Measurements from ENCODE around the gene FAM149A. TPM values are rescaled to one million over a fixed set of nuclear protein-coding genes. Genes with fewer than 3 reads are reported as not detected.

FAM149A gene
- polyA plus RNA-seq, 1 donor (not counting 4 experiments of a cell fraction or from before 2014, with no cell fraction given): 0.41 TPM

DNA sequence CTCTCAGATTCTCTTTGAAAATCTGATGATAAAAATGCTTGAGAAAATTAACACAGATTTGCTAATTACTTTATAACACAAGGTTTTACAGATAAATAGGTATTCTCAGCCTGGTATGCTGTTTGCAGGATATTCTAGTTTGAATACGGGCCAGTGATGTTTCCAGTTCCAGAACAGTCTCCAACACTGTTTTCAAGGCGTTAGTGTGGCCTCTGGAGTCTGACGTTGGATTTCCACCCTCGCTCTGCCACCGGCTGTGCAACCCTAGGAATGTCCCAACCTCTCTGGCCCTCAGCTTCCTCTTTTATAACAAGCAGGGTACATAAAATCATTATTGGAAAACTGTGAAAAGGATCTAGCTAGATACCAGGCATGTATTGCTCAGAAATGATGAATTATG, 63.1 kb downstream of the FAM149A start:
- H3K4me1 ChIP-seq (ENCODE audit: control insufficient read depth, extremely low read depth, insufficient read depth, low read length): no peaks in the 10 kb centered on the region
- no peak overlapping the region for H3K27ac ChIP-seq (ENCODE audit: control insufficient read depth, insufficient read depth, low read length)
- no peaks in the 10 kb centered on the region for H3K9me3 ChIP-seq (ENCODE audit: control insufficient read depth, low read depth, low read length)
- H2AFZ ChIP-seq (ENCODE audit: control insufficient read depth, low read length): no peak overlapping the region
- DNase-seq (ENCODE audit: low read depth, low spot score) (no peak), FAIRE-seq (no peak)
- H3K36me3 ChIP-seq (ENCODE audit: control insufficient read depth in 2 of 2, extremely low read depth in 1 of 2, insufficient read depth in 2 of 2, low read length in 2 of 2): no peaks in the 10 kb centered on the region
- H4K20me1 ChIP-seq (ENCODE audit: control insufficient read depth, extremely low read depth, insufficient read depth, low read length): no peaks in the 10 kb centered on the region
- no peak overlapping the region for H3K4me2 ChIP-seq (ENCODE audit: control insufficient read depth, extremely low read depth, insufficient read depth, low read depth, low read length)
- no peak overlapping the region for H3K4me3 ChIP-seq (ENCODE audit: control insufficient read depth in 2 of 3, extremely low read depth in 1 of 3, insufficient read depth in 2 of 3, low read depth in 1 of 3, low read length in 3 of 3)
- no peaks in the 10 kb centered on the region for H3K27me3 ChIP-seq (ENCODE audit: control insufficient read depth, extremely low read depth, insufficient read depth, low read length)
- no peaks in the 10 kb centered on the region for H3K79me2 ChIP-seq (ENCODE audit: control insufficient read depth, insufficient read depth, low read length)
- no peak overlapping the region for H3K9ac ChIP-seq (ENCODE audit: control insufficient read depth, extremely low read depth, insufficient read depth, low read length)
- TF ChIP-seq, protein P1, sequence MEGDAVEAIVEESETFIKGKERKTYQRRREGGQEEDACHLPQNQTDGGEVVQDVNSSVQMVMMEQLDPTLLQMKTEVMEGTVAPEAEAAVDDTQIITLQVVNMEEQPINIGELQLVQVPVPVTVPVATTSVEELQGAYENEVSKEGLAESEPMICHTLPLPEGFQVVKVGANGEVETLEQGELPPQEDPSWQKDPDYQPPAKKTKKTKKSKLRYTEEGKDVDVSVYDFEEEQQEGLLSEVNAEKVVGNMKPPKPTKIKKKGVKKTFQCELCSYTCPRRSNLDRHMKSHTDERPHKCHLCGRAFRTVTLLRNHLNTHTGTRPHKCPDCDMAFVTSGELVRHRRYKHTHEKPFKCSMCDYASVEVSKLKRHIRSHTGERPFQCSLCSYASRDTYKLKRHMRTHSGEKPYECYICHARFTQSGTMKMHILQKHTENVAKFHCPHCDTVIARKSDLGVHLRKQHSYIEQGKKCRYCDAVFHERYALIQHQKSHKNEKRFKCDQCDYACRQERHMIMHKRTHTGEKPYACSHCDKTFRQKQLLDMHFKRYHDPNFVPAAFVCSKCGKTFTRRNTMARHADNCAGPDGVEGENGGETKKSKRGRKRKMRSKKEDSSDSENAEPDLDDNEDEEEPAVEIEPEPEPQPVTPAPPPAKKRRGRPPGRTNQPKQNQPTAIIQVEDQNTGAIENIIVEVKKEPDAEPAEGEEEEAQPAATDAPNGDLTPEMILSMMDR (optimal IDR thresholded peaks at IDR 0.05 in 1 of 3, IDR thresholded peaks at IDR 0.05 in 1 of 3, conservative IDR thresholded peaks at IDR 0.05 in 1 of 3; ENCODE audit: extremely low read depth in 1 of 3, insufficient read depth in 2 of 3, low read length in 3 of 3): no peak
- no peak for TF ChIP-seq EZH2 (IDR thresholded peaks at IDR 0.05; ENCODE audit: low read length)
- dilution Hi-C loops (cut with MboI; ENCODE audit: extremely low pct_ligation_motif_present, low sequenced_read_pairs): no loop called here
- no peaks in the 10 kb centered on the region for H3K9me1 ChIP-seq (ENCODE audit: control insufficient read depth, extremely low read depth, insufficient read depth, low read length)

DNA sequence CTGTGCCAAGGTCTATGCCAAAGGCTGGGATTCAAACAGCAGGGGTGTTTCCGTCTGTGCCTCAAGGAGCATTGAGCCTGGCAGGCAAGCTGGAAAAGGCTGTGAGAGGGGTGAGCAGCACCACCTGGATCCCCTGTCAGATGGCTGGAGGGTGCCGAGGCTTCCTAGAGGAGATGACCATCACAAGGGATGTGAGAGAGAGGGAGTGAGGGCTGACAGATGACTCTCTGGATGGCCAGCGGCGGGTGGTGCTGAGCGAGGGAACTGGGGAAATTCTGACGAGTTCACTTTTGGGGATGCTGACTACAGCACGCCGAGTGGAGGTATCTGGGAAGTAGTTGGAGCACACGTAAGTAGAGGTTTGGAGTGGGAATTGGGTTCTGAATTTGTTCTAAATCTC, 64.2 kb downstream of the FAM149A start:
- Histone ChIP-seq H4K20me1 (ENCODE audit: control insufficient read depth, extremely low read depth, insufficient read depth, low read length) (no peaks in the 10 kb centered on the region), H3K79me2 (ENCODE audit: control insufficient read depth, insufficient read depth, low read length) (no peaks in the 10 kb centered on the region), H3K4me2 (ENCODE audit: control insufficient read depth, extremely low read depth, insufficient read depth, low read depth, low read length) (no peak overlapping the region), H3K27ac (ENCODE audit: control insufficient read depth, insufficient read depth, low read length) (no peak overlapping the region), H3K4me1 (ENCODE audit: control insufficient read depth, extremely low read depth, insufficient read depth, low read length) (no peaks in the 10 kb centered on the region), H3K9me1 (ENCODE audit: control insufficient read depth, extremely low read depth, insufficient read depth, low read length) (no peaks in the 10 kb centered on the region), H3K9me3 (ENCODE audit: control insufficient read depth, low read depth, low read length) (no peaks in the 10 kb centered on the region), H2AFZ (ENCODE audit: control insufficient read depth, low read length) (no peak overlapping the region), H3K27me3 (ENCODE audit: control insufficient read depth, extremely low read depth, insufficient read depth, low read length) (no peaks in the 10 kb centered on the region), H3K4me3 (ENCODE audit: control insufficient read depth in 2 of 3, extremely low read depth in 1 of 3, insufficient read depth in 2 of 3, low read depth in 1 of 3, low read length in 3 of 3) (no peak overlapping the region), H3K36me3 (ENCODE audit: control insufficient read depth in 2 of 2, extremely low read depth in 1 of 2, insufficient read depth in 2 of 2, low read length in 2 of 2) (no peaks in the 10 kb centered on the region), H3K9ac (ENCODE audit: control insufficient read depth, extremely low read depth, insufficient read depth, low read length) (no peak overlapping the region)
- no peak for FAIRE-seq
- dilution Hi-C loops (cut with MboI; ENCODE audit: extremely low pct_ligation_motif_present, low sequenced_read_pairs): no loop called here
- no peak for DNase-seq (ENCODE audit: low read depth, low spot score)
- TF ChIP-seq, protein P1 (optimal IDR thresholded peaks at IDR 0.05 in 1 of 3, IDR thresholded peaks at IDR 0.05 in 1 of 3, conservative IDR thresholded peaks at IDR 0.05 in 1 of 3; ENCODE audit: extremely low read depth in 1 of 3, insufficient read depth in 2 of 3, low read length in 3 of 3): no peak
- TF ChIP-seq EZH2 (IDR thresholded peaks at IDR 0.05; ENCODE audit: low read length): no peak

All from keratinocyte (primary cell).